Immature natural killer cell (primary cell): ENCODE results near the gene HAP1. TPM values are rescaled to one million over a fixed set of nuclear protein-coding genes. Genes with fewer than 3 reads are reported as not detected.

Source experiments
- DNase-seq, 3 donors: peaks; one replicate each; pipeline ENCODE4 v3.0.0; 2022; ENCODE audit warnings: mixed read lengths in 1 of 3
- H3K27ac Mint-ChIP-seq, 6 donors: one replicate each; pipeline ENCODE4 v1.8.0; 2020; ENCODE audit warnings: mixed read lengths in 6 of 6, mild to moderate bottlenecking in 5 of 6, inconsistent platforms in 4 of 6, moderate library complexity in 3 of 6
- H3K27me3 Mint-ChIP-seq, 3 donors: one replicate each; pipeline ENCODE4 v1.8.0; 2020 to 2021; ENCODE audit warnings: low read depth in 3 of 3, mild to moderate bottlenecking in 3 of 3, mixed read lengths in 3 of 3, moderate library complexity in 3 of 3, inconsistent platforms in 1 of 3
- H3K36me3 Mint-ChIP-seq, 3 donors: one replicate each; pipeline ENCODE4 v1.8.0; 2020; ENCODE audit warnings: mixed read lengths in 3 of 3, inconsistent platforms in 2 of 3, mild to moderate bottlenecking in 2 of 3
- H3K4me1 Mint-ChIP-seq, 2 donors: one replicate each; pipeline ENCODE4 v1.8.0; 2020; ENCODE audit warnings: inconsistent platforms in 2 of 2, mild to moderate bottlenecking in 2 of 2, mixed read lengths in 2 of 2, moderate library complexity in 1 of 2
- H3K4me3 Mint-ChIP-seq, 5 donors: one replicate each; pipeline ENCODE4 v1.8.0; 2020; ENCODE audit warnings: mild to moderate bottlenecking in 5 of 5, mixed read lengths in 5 of 5, inconsistent platforms in 3 of 5, moderate library complexity in 3 of 5
- H3K9me3 Mint-ChIP-seq, 6 donors: one replicate each; pipeline ENCODE4 v1.8.0; 2020; ENCODE audit warnings: mild to moderate bottlenecking in 6 of 6, mixed read lengths in 6 of 6, inconsistent platforms in 4 of 6, moderate library complexity in 3 of 6
- polyA plus RNA-seq, 3 donors: library from polyadenylated mRNA; unstranded; fragments of 300-500 nt; fragmentation: Illumina TruSeq; gene quantifications; one replicate each; pipeline ENCODE4 v1.2.3, GENCODE V29; 2021

Gene HAP1
- polyA plus RNA-seq, 3 donors from 2014 or later, result not detected

DNA sequence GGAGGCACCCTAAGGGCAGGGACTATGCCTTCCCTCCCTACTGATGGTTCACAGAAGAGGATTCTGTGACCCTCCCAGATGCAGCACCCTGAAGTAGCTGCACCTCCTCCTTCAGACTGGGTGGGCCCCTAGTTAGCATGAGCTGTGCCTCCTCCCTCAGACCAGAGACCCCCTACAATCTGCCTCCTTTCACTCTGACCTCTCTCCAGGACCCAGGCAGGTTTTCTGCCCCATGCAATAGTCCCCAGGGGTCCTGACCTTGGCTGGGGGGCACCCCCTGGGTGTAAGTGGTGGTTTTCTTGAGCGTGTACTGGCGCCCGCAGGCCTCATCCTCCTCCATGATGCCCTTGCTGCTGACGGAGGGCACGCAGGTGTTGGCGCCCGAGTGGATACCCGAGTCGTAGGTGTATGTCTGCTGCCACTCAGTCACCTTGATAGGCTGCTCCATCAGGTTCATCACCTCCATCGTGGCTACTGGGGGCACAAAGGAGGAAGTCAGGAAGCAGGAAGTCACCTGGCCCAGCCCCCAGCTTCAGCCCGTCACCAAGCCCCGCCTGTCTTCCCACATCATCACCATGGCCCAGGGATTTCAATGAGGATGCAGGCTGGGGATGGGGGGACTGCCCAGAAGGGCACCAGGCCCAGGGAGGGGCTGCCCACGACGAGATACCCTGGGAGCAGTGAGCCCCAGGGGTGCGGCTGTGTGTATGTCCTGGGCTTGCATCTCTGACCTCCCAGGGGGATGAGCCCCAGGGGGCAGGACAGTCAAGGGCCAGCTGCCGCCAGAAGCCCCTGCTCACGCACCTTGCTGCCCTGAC, 37.2 kb upstream of the HAP1 start:
- Mint-ChIP-seq H3K4me3 (no peak overlapping the region), H3K27me3 (peaks cover 0 to 4% (median 2%) of the 10 kb centered on the region in 3 donors), H3K36me3 (no peaks in the 10 kb centered on the region), H3K4me1 (no peaks in the 10 kb centered on the region), H3K27ac (no peak overlapping the region), H3K9me3 (no peaks in the 10 kb centered on the region)
- DNase-seq, result no peak

DNA sequence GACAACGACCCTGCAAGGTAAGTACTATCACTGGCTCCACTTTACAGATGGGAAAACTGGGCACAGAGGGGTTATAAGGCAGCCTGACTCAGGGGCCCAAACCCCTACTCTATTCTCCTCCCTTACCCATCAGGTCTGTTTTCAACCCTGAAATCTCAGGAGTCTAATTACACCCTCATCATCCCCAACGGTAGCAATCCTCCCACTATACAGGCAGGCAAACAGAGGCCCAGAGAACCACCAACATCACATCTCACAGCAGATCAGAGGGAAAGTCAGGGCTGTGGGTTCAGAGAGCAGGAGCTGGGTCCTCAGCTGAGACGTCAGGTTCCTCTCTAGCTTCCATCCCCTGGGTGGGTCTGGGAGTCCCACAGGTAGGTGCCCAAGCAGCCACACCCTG, 35.5 kb upstream of the HAP1 start:
- H3K9me3 Mint-ChIP-seq, result no peaks in the 10 kb centered on the region
- H3K4me1 Mint-ChIP-seq, result no peaks in the 10 kb centered on the region
- peaks cover 2 to 4% (median 2%) of the 10 kb centered on the region in 3 donors for H3K27me3 Mint-ChIP-seq
- DNase-seq, result no peak
- no peaks in the 10 kb centered on the region for H3K36me3 Mint-ChIP-seq
- no peak overlapping the region for H3K4me3 Mint-ChIP-seq
- no peak overlapping the region for H3K27ac Mint-ChIP-seq

DNA sequence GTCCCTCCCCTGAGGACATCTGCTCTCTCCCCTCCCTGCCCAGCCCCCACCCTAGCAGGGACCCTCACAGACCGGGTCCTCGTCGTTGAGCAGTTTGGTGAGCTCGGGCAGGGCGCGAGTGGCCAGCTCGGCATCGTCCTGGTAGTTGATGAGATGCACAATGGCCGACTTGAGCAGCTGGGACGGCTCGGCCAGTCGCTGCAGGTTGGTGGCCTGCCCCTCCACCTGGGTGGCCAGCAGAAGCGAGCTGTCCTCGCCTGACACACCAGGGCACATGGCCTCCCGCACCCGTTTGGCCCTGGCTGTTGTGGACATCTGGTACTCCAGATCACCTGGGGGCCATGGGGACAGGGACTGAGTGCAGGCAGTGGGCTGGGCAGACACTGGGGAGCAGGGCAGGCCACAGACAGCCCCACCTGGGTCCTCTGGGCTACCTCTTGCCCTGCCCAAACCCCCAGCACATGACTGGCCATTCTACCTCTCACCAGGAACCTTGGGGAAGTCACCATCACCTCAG, 35.0 kb upstream of the HAP1 start:
- H3K27ac Mint-ChIP-seq, result no peak overlapping the region
- no peaks in the 10 kb centered on the region for H3K9me3 Mint-ChIP-seq
- no peak for DNase-seq
- no peaks in the 10 kb centered on the region for H3K4me1 Mint-ChIP-seq
- peaks cover 0 to 4% (median 2%) of the 10 kb centered on the region in 3 donors for H3K27me3 Mint-ChIP-seq
- H3K36me3 Mint-ChIP-seq, result no peaks in the 10 kb centered on the region
- no peak overlapping the region for H3K4me3 Mint-ChIP-seq

DNA sequence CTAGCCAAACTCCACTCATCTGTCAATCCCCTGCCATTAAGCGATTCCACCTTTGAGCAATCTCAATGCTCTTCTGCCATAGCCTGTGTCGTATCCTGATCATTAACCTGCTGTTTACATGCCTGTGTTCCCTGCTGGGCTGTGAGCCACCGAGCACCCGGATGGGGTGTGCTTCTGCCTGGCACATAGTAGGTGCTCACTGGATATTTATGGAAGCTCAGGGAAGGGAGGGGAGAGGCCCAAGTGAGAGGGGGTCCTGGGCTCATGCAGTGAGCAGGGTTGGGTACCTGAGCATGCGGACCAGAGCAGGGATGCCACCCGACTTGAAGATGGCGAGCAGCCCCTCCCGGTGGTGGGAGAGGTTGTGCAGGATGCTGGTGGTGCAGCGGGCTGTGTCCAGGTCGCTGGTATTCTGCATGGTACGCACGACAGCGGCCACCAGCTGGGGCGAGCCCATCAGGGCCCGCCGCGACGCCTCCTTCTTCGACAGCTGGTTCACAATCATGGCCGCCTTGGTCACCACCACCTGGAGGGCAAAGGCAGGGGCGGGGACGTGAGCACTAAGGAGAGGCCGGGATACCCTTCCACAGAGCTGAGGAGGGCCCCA, 34.3 kb upstream of the HAP1 start:
- DNase-seq, result no peak
- Mint-ChIP-seq H3K4me3 (no peak overlapping the region), H3K9me3 (no peaks in the 10 kb centered on the region), H3K4me1 (no peaks in the 10 kb centered on the region), H3K27ac (no peak overlapping the region), H3K36me3 (no peaks in the 10 kb centered on the region), H3K27me3 (peaks cover 0 to 3% (median 2%) of the 10 kb centered on the region in 3 donors)

DNA sequence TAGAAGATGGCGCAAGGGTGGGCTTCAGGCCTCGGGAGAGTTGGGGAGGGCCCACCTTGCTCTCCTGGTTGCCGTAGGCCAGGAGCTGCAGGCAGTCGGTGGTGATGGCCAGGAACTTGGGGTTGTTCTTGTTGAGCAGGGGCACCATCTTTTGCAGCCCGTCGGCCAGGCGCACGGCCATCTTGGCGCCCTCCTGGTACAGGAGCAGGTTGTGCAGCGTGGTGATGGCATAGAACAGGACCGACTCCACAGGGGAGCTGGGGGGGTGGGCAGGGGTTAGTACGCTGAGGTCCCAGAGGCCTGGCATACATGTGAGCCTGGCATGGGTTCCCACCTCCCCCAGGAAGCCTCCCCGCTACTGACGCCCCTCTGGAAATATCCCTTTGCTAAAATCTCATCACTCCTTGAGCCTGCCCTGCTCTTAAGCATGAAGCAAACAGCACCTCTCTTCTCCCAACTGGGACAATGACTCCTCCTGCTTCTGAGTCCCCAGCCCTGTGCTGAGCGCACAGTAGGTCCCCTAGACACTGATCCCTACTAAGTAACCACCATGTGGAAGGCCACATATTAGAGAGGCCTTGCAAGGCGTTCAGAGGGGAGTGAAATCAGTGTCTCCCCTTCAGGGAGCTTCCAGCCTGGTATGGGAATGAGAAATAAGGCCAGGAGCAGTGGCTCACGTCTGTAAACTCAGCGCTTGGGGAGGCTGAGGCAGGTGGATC, 33.0 kb upstream of the HAP1 start:
- DNase-seq, result no peak
- no peaks in the 10 kb centered on the region for H3K9me3 Mint-ChIP-seq
- no peaks in the 10 kb centered on the region for H3K36me3 Mint-ChIP-seq
- no peaks in the 10 kb centered on the region for H3K4me1 Mint-ChIP-seq
- peaks cover 1 to 3% (median 2%) of the 10 kb centered on the region in 3 donors for H3K27me3 Mint-ChIP-seq
- no peak overlapping the region for H3K27ac Mint-ChIP-seq
- H3K4me3 Mint-ChIP-seq, result no peak overlapping the region

DNA sequence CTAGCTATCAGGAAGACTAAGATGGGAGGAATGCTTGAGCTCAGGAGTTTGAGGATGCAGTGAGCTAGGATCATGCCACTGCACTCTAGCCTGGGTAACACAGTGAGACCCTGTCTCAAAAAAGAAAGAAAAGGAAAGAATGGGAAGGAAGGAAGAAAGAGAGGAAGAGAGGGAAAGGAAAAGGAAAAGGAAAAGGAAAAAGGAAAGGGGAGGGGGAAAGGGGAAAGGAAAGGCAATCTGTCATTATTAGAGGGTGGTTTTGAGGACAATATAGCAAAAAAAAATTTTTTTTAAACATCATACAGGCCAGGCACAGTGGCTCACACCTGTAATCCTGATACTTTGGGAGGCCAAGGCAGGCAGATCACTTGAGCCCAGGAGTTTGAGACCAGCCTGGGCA, 31.7 kb upstream of the HAP1 start:
- Mint-ChIP-seq H3K27ac (no peak overlapping the region), H3K27me3 (peaks cover 1 to 6% (median 2%) of the 10 kb centered on the region in 3 donors), H3K4me3 (no peak overlapping the region), H3K9me3 (no peaks in the 10 kb centered on the region), H3K36me3 (no peaks in the 10 kb centered on the region), H3K4me1 (no peaks in the 10 kb centered on the region)
- no peak for DNase-seq

DNA sequence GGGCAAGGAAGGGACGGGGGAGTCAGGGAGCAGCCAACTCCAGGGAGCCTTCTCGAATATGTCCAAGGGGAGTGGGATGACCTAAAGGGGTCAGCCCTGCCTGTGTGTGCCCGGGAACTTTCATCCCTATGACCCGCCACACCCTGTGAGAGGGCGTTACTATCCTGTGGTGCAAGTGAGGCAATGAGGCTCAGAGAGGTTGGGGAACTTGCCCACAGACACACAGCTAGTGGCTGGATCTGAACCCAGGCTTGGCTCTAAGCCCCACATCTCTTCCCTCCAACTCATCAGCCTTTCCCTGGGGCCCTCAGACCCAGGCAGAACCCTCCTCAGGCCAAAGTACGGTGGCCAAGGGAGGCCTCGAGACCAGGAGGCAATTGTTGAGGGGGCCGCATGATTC, 28.9 kb upstream of the HAP1 start:
- no peaks in the 10 kb centered on the region for H3K9me3 Mint-ChIP-seq
- H3K27me3 Mint-ChIP-seq, result peaks cover 0 to 10% (median 2%) of the 10 kb centered on the region in 3 donors
- H3K27ac Mint-ChIP-seq, result no peak overlapping the region
- DNase-seq, result no peak
- H3K4me1 Mint-ChIP-seq, result no peaks in the 10 kb centered on the region
- no peaks in the 10 kb centered on the region for H3K36me3 Mint-ChIP-seq
- no peak overlapping the region for H3K4me3 Mint-ChIP-seq

DNA sequence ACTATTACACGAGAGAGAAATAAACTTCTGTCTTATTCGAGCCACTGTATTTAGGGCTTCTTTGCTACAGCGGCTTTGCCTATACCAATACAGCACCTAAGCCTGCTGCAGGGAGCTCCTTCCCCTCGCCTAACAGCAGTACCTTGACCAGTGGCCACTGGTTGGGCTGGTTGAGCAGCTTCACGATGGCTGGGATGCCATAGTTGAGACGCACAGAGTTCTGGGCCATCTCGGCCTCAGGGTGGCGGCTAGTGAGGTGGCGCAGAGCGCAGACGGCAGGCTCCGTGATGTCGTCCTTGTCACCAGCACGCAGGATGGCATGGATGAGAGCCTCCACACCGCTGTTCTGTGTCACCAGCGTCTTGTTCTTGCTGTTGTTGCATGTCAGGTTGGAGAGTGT, 28.4 kb upstream of the HAP1 start:
- no peaks in the 10 kb centered on the region for H3K36me3 Mint-ChIP-seq
- peaks cover 0 to 10% (median 2%) of the 10 kb centered on the region in 3 donors for H3K27me3 Mint-ChIP-seq
- no peak overlapping the region for H3K27ac Mint-ChIP-seq
- H3K4me3 Mint-ChIP-seq, result no peak overlapping the region
- H3K9me3 Mint-ChIP-seq, result no peaks in the 10 kb centered on the region
- DNase-seq, result no peak
- no peaks in the 10 kb centered on the region for H3K4me1 Mint-ChIP-seq

DNA sequence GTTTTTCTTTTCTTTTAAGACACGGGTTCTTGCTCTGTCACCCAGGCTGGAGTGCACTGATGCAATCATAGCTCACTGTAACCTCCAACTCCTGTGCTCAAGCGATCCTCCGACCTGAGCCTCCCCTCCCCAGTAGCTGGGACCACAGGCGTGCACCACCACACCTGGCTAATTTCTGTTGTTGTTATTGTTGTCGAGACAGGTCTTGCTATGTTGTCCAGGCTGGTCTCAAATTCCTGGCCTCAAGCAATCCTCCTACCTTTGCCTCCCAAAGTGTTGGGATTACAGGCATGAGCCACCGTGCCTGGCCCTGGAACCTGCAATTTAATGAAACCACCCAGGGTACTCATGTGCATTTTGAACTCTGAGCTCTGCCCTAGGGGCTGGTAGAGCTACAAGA, 27.9 kb upstream of the HAP1 start:
- H3K36me3 Mint-ChIP-seq, result no peaks in the 10 kb centered on the region
- H3K27ac Mint-ChIP-seq, result no peak overlapping the region
- no peaks in the 10 kb centered on the region for H3K4me1 Mint-ChIP-seq
- peaks cover 0 to 10% (median 2%) of the 10 kb centered on the region in 3 donors for H3K27me3 Mint-ChIP-seq
- DNase-seq, result no peak
- no peaks in the 10 kb centered on the region for H3K9me3 Mint-ChIP-seq
- H3K4me3 Mint-ChIP-seq, result no peak overlapping the region

DNA sequence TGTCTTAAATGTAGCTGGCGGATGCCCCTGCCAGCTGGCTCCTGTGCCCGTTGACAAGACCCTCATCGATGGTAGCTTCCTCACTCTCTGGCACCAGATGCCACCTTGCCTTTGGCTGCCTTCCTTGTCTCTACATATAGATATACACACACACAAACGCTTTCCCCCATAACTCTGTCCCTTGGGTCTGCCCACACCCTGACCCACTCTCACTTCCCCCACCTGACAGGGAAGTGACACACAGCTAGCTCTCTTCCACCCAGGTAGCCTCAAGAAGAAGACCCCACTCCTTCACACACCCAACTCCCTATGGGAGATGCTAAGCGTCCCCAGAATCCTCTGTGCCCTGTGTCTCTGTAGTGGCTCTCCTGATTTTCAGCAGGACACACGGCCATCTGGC, 26.4 kb upstream of the HAP1 start:
- Mint-ChIP-seq H3K36me3 (no peaks in the 10 kb centered on the region), H3K27ac (peak overlapping the region in 1 of 6 donors; percentile 11), H3K4me1 (no peaks in the 10 kb centered on the region), H3K9me3 (no peaks in the 10 kb centered on the region), H3K27me3 (peaks cover 0 to 10% (median 0%) of the 10 kb centered on the region in 3 donors), H3K4me3 (no peak overlapping the region)
- no peak for DNase-seq

DNA sequence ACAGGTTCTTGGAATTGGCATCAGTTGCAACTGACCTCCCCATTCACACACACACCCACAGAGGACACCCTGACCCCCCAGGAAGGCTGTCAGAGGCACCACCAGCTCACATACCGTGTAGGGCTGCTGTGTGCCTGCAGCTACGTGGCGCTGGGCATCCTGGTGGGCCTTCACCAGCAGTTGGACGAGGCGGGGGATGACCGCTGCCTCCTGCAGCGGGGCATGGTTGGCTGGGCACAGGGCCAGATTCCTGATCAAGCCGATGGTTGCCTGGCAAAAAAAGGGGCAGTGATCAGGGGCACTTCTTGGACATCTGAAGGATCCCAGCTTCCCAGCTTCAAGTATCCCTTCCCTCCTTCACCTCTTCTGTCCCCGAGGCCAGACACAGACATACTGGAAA, 24.2 kb upstream of the HAP1 start:
- H3K27me3 Mint-ChIP-seq, result peaks cover 0 to 10% (median 0%) of the 10 kb centered on the region in 3 donors
- H3K9me3 Mint-ChIP-seq, result no peaks in the 10 kb centered on the region
- H3K36me3 Mint-ChIP-seq, result no peaks in the 10 kb centered on the region
- H3K4me3 Mint-ChIP-seq, result no peak overlapping the region
- DNase-seq, result no peak
- no peaks in the 10 kb centered on the region for H3K4me1 Mint-ChIP-seq
- H3K27ac Mint-ChIP-seq, result no peak overlapping the region

DNA sequence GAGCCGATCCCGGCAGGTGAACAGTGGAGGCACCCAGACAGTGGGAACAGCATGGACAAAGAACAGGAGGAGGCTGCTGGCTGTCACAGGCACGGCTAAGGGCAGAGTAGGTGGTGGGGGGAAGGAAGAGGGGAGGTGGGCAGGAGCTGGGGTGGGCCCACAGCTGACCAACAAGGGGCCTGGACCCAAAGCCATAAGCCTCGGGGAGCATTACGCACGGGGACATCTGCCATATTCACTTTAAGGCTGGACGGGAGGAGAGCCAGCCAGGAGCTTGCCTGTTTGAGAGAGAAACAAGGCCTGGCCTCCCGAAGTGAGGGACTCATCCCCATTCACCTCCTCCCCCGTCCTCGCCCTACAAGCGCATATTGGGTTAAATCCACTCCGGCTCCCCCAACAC, 19.6 kb upstream of the HAP1 start:
- no peak overlapping the region for H3K27ac Mint-ChIP-seq
- no peaks in the 10 kb centered on the region for H3K9me3 Mint-ChIP-seq
- H3K4me1 Mint-ChIP-seq, result no peaks in the 10 kb centered on the region
- H3K36me3 Mint-ChIP-seq, result no peaks in the 10 kb centered on the region
- peaks cover 0 to 4% (median 1%) of the 10 kb centered on the region in 3 donors for H3K27me3 Mint-ChIP-seq
- DNase-seq, result no peak
- H3K4me3 Mint-ChIP-seq, result no peak overlapping the region

DNA sequence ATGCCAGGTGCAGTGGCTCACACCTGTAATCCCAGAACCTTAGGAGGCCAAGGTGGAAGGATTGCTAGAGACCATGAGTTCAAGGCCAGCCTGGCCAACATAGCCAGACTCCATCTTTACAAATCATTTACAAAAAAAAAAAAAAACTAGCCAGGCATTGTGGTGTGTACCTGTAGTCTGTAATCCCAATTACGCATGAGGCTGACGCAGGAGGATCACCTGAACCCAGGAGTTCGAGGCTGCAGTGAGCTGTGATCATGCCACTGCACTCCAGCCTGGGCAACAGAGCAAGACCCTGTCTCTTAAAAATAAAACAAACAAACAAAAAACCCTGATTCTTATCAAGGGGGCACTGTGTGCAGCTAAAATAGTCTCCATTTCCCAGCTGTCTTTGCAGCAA, 16.8 kb upstream of the HAP1 start:
- no peak for DNase-seq
- Mint-ChIP-seq H3K9me3 (no peaks in the 10 kb centered on the region), H3K36me3 (no peaks in the 10 kb centered on the region), H3K4me1 (no peaks in the 10 kb centered on the region), H3K27ac (no peak overlapping the region), H3K27me3 (peaks cover 0 to 8% (median 4%) of the 10 kb centered on the region in 3 donors), H3K4me3 (no peak overlapping the region)

DNA sequence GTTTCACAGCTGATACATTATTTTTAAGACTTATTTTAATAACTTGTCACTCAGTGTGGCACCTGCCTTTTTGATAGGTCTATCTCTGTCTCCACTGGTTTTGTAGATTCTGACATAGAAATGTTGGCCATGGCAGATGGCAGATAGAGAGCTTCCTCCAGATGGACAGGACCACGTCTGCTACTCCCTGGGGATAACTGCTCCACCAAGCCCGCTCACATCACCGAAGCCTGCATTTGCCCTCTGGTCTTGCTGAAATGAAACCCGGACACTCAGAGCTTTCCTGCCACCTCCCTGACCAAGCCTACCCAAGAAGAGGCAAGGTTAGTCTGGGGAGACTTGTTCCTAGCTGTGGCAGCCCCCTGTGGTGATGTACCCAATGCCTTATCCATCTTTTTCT, 16.4 kb upstream of the HAP1 start:
- no peak overlapping the region for H3K27ac Mint-ChIP-seq
- no peaks in the 10 kb centered on the region for H3K9me3 Mint-ChIP-seq
- H3K27me3 Mint-ChIP-seq, result peaks cover 0 to 9% (median 4%) of the 10 kb centered on the region in 3 donors
- H3K4me3 Mint-ChIP-seq, result no peak overlapping the region
- no peaks in the 10 kb centered on the region for H3K4me1 Mint-ChIP-seq
- DNase-seq, result no peak
- H3K36me3 Mint-ChIP-seq, result no peaks in the 10 kb centered on the region
